Activated CD8-positive, alpha-beta T cell treated with anti-CD3 and anti-CD28 coated beads for 36 hours (primary cell): ENCODE measurements around the gene GLIPR2. TPM values are rescaled to one million over a fixed set of nuclear protein-coding genes. Genes with fewer than 3 reads are reported as not detected.

Experiments used
- ATAC-seq: fragments of 200-7000 bp; cut with Tn5 transposase; one replicate; pipeline ENCODE4 v1.10.0; 2021; ENCODE audit warnings: mild to moderate bottlenecking, moderate library complexity
- CTCF ChIA-PET: fragments of 350-600 bp; sonication (Branson Sonifier 250); formaldehyde crosslinking; loops from one replicate; lab custom pipeline; 2021; ENCODE audit warnings: antibody characterized with exemption; lab: Charles Lee
- POLR2A ChIA-PET: fragments of 350-600 bp; sonication (Branson Sonifier 250); formaldehyde crosslinking; loops from one replicate; lab custom pipeline; 2021; ENCODE audit warnings: antibody characterized with exemption; lab: Charles Lee
- DNase-seq: peaks from one replicate; pipeline ENCODE4 v3.0.0-alpha.2; 2020
- H3K27ac Mint-ChIP-seq: one replicate; pipeline ENCODE4 v1.8.0; 2021; ENCODE audit warnings: mild to moderate bottlenecking, mixed read lengths
- H3K27me3 Mint-ChIP-seq: one replicate; pipeline ENCODE4 v1.8.0; 2021; ENCODE audit warnings: mixed read lengths
- H3K36me3 Mint-ChIP-seq: one replicate; pipeline ENCODE4 v1.8.0; 2021; ENCODE audit warnings: low read depth, mixed read lengths
- H3K4me1 Mint-ChIP-seq: one replicate; pipeline ENCODE4 v1.8.0; 2021; ENCODE audit warnings: low read depth, mixed read lengths
- H3K4me3 Mint-ChIP-seq: one replicate; pipeline ENCODE4 v1.8.0; 2021; ENCODE audit warnings: mild to moderate bottlenecking, moderate library complexity, mixed read lengths
- H3K9me3 Mint-ChIP-seq: one replicate; pipeline ENCODE4 v1.8.0; 2021; ENCODE audit warnings: mixed read lengths
- intact Hi-C: fragments of 100-400 bp; cut with micrococcal nuclease; formaldehyde crosslinking; loops from one replicate; pipeline ENCODE4 v1.10.0; 2022
- total RNA-seq, 2 experiments: library from RNA; stranded (reverse); gene quantifications; one replicate each; pipeline ENCODE4 v1.2.3, GENCODE V29; 2021
- TF ChIP-seq, protein P1 (sequence below): fragments of 200-600 bp; IDR thresholded peaks from one replicate; pipeline ENCODE4 v1.8.0; 2022; ENCODE audit warnings: antibody characterized with exemption, mild to moderate bottlenecking

The GLIPR2 gene
- total RNA-seq, 2 experiments from 2014 or later, result 12.2 to 13.6 TPM

DNA sequence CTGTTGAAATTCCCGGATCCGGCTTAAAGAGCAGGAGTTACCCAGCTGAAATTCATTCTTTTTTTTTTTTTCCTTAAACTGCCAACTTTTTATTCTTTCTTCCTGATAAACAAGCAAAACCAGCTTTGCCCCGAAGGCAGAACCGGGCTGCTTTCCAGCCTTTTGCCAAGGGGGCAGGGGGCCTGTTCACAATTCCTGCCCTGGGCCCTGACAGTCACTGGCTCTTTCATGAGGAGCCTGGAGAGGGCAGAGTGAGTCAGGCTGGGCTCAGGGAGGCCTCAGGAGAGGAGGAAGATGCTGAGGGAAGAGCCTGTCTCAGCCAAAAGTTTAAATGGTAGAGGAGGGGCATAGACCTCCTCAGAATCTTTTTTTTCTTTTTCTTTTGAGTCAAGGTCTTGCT lies 4.8 kb downstream of the GLIPR2 start:
- Mint-ChIP-seq H3K27me3 (no peaks in the 10 kb centered on the region), H3K4me1 (peaks cover 86% of the 10 kb centered on the region), H3K36me3 (peaks cover 16% of the 10 kb centered on the region), H3K4me3 (no peak overlapping the region), H3K9me3 (peaks cover 11% of the 10 kb centered on the region), H3K27ac (no peak overlapping the region)
- DNase-seq (no peak), ATAC-seq (no peak)
- ChIA-PET POLR2A (interaction anchor here (2.9 to 5.3 kb wide), 2 partner anchors 10 to 50 kb away, joined by 12 to 25 read pairs; partner anchors contain the start of gene CLTA), CTCF (interaction anchor here (1.3 to 3.7 kb wide), 2 partner anchors 26 to 133 kb away, joined by 4 to 10 read pairs; no protein-coding TSS in a partner anchor)
- TF ChIP-seq, protein P1, sequence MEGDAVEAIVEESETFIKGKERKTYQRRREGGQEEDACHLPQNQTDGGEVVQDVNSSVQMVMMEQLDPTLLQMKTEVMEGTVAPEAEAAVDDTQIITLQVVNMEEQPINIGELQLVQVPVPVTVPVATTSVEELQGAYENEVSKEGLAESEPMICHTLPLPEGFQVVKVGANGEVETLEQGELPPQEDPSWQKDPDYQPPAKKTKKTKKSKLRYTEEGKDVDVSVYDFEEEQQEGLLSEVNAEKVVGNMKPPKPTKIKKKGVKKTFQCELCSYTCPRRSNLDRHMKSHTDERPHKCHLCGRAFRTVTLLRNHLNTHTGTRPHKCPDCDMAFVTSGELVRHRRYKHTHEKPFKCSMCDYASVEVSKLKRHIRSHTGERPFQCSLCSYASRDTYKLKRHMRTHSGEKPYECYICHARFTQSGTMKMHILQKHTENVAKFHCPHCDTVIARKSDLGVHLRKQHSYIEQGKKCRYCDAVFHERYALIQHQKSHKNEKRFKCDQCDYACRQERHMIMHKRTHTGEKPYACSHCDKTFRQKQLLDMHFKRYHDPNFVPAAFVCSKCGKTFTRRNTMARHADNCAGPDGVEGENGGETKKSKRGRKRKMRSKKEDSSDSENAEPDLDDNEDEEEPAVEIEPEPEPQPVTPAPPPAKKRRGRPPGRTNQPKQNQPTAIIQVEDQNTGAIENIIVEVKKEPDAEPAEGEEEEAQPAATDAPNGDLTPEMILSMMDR, result no peak
- intact Hi-C loops, result no loop called here

DNA sequence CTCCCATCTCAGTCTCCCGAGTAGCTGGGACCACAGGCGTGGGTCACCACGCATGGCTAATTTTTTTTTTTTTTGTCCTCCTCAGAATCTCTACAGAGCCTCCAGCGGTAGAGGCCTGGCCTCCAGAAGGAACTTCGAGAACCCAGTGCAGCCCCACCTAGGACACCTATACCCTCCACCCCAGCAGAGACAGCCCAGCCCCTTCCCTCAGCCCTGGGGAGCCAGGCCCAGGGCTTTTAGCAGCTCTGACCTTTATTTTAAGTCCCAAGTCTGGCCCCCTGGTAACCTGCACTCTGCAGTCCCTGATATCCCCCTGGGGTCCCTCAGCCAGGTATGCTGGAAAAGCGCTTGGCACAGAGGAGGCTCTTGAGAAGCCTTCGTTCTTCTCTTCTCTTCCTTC lies 5.2 kb downstream of the GLIPR2 start:
- H3K4me3 Mint-ChIP-seq, result no peak overlapping the region
- intact Hi-C loops, result no loop called here

DNA sequence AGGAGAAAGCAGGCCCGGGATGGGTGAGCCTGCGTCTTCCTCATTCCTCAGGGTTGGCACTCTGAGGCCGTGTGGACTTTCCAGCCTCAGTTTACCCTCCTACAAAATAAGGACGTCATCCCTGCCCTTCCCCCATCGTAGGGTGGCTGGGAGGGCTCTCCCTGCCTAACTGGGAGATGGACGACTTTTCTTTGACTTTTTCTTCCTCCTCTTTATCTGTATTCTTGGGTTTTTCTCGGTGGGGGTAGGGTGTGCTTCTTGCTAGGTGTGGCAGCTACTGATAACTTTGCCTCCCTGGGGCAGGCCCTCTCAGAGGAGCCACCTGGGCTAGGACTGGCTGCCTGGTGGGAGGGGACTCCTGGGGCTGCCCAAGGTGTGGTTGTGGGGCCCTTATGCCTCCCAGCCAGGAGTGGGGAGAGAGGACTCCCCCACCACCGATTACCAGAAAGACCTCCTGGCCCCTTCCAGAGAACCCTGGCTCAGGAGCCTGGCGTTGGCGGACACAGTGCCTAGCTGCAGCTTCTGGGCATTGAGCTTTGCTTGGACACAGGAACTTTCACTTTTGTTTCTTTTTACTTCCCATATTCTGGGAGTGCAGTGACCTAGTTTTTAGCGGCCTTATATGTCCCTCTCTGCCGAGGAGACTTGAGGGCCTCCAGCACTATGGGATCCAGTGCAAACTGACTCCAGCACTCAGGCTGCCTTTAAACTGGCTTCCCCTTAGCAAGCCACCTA lies 6.1 kb downstream of the GLIPR2 start:
- no peaks in the 10 kb centered on the region for H3K27me3 Mint-ChIP-seq
- CTCF ChIA-PET, result interaction anchor here (1.0 to 3.7 kb wide), 3 partner anchors 23 to 40 kb away, joined by 3 to 20 read pairs (median 10); no protein-coding TSS in a partner anchor

More for the DNA sequence above, 5.2 kb downstream of the GLIPR2 start:
- TF ChIP-seq, protein P1, result no peak
- POLR2A ChIA-PET, result interaction anchor here (2.9 to 5.3 kb wide), 2 partner anchors 10 to 50 kb away, joined by 12 to 25 read pairs; partner anchors contain the start of gene CLTA
- ATAC-seq (no peak), DNase-seq (no peak)
- Mint-ChIP-seq H3K27ac (no peak overlapping the region), H3K36me3 (peaks cover 18% of the 10 kb centered on the region), H3K27me3 (no peaks in the 10 kb centered on the region), H3K9me3 (peaks cover 13% of the 10 kb centered on the region), H3K4me1 (peaks cover 88% of the 10 kb centered on the region)
- CTCF ChIA-PET, result interaction anchor here (1.3 to 3.7 kb wide), 2 partner anchors 25 to 134 kb away, joined by 4 to 10 read pairs; no protein-coding TSS in a partner anchor

DNA sequence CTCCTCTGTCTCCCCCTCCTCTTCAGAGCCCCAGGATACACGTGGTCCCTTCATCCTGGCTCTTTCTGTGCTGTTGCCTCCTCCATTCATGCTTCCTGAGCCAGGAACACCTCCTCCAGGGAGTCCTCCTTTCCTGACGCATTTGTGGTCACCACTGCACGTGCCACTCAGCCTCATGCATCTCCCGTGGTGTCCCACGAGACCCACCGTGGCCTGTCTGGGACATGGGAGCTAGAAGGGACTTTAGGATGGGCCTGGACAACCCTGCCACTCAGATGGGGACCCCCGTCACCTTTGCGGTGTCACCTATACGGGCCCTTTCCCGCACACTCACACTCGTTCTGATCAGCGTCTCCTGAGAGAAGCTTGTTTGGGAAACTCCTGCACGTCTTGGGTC lies 6.7 kb downstream of the GLIPR2 start:
- Mint-ChIP-seq H3K36me3 (peaks cover 25% of the 10 kb centered on the region), H3K4me3 (peak overlapping the region; percentile 68), H3K27ac (peak overlapping the region; percentile 93), H3K4me1 (peaks cover 92% of the 10 kb centered on the region), H3K27me3 (no peaks in the 10 kb centered on the region), H3K9me3 (peaks cover 13% of the 10 kb centered on the region)
- TF ChIP-seq, protein P1, result no peak
- DNase-seq, result no peak
- ChIA-PET POLR2A (interaction anchor here (1.2 to 2.9 kb wide), 3 partner anchors 9 to 48 kb away, joined by 3 to 12 read pairs (median 7); partner anchors contain the start of gene CLTA), CTCF (interaction anchor here (1.0 to 3.7 kb wide), 4 partner anchors 23 to 135 kb away, joined by 3 to 20 read pairs (median 7); no protein-coding TSS in a partner anchor)
- ATAC-seq, result no peak
- intact Hi-C loops, result no loop called here

More for the DNA sequence above, 6.1 kb downstream of the GLIPR2 start:
- peaks cover 25% of the 10 kb centered on the region for H3K36me3 Mint-ChIP-seq
- DNase-seq (no peak), ATAC-seq (peak; percentile 19)
- H3K4me1 Mint-ChIP-seq, result peaks cover 90% of the 10 kb centered on the region
- H3K4me3 Mint-ChIP-seq, result peak overlapping the region; percentile 68
- intact Hi-C loops, result no loop called here
- H3K27ac Mint-ChIP-seq, result peak overlapping the region; percentile 93
- POLR2A ChIA-PET, result interaction anchor here (1.2 to 2.9 kb wide), 3 partner anchors 9 to 49 kb away, joined by 3 to 12 read pairs (median 7); partner anchors contain the start of gene CLTA
- peaks cover 13% of the 10 kb centered on the region for H3K9me3 Mint-ChIP-seq
- TF ChIP-seq, protein P1, result no peak
